ENCODE measurements around the gene ZSCAN18.

The ZSCAN18 gene

GRCh38 chr19:58085348-58085875 is 12.6 kb downstream of the ZSCAN18 start:
- DNase-seq = no peak

GRCh38 chr19:58084596-58085347 is 13.3 kb downstream of the ZSCAN18 start:
- DNase-seq = no peak

DNA sequence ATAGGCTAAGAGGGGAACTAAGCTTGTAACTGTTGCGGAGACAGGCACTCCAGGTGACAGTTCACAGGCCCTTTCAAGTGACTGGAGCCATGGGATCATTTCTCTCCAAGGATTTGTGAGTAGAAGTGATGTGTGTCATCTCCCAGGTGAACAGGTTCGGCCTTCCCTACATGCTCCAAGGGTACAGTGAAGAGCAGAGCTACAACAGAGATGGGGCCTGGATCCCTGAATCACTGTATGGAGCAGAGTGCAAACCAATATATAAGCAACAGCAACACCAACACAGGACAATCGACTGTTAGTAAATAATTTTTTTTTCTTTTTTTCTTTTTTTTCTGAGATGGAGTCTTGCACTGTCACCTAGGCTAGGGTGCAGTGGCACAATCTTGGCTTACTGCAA is 15.0 kb downstream of the ZSCAN18 start:
- DNase-seq = no peak

- no peak for DNase-seq
Measured at GRCh38 chr19:58079792-58080191, 18.2 kb downstream of the ZSCAN18 start.

- DNase-seq = no peak
Measured at GRCh38 chr19:58067240-58067912, 30.7 kb downstream of the ZSCAN18 start.

DNA sequence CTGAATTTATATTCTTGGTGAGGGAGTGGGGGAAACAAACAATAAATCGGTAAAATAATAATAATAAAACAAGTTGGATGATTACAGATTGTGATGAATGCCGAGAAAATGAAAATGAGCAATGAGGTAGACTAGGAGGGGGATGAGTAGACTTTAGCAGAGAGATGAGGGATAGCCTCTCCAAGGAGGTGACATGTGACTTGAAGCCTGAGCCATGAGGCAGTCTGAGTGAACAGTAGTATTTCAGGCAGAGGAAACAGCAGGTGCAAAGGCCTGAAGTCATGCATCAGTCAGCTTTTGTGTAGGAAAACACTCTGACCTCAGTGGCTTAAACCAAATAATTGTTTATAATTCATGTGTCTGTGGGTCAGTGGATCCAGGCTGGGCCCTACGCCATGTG is 34.3 kb downstream of the ZSCAN18 start:
- DNase-seq = no peak

DNA sequence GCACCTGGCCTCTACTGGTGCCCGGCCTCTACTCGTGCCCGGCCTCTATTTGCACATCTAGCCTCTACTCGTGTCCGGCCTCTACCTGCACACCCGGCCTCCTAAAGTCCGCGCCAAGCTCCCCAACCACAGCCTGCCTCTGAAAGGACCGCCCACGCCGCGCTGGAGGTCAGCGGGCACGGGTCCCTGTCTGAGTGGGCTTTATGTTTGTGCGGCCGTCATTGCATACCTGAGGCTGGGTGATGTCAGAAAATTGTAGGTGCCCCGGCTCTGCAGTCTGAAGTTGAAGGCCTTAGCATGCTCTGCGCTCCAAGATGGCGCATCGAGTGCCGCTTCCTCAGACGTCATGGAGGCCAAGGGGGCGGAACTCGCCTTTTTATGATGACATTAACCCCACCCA is 37.8 kb downstream of the ZSCAN18 start:
- DNase-seq = no peak

DNA sequence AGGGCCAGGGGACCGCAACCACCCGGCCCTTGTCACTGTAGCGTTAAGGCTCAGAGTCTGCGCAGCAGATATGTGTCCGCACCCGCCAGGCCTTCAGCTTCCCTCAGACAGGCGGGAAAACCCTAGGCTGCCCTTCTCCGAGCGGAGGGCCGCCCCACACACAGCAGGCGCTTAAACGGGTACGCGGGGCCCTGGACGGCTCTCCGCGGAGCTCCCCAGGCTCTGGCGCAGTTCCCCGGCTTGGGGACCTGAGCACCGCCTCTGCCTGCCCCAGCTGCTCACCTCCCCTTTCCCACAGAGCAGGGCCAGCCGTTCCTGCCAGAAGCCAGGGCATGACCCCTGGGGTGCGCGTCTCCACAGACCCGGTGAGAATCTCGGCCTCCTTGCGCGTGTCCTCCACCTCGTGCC is 38.4 kb downstream of the ZSCAN18 start:
- DNase-seq = no peak

DNA sequence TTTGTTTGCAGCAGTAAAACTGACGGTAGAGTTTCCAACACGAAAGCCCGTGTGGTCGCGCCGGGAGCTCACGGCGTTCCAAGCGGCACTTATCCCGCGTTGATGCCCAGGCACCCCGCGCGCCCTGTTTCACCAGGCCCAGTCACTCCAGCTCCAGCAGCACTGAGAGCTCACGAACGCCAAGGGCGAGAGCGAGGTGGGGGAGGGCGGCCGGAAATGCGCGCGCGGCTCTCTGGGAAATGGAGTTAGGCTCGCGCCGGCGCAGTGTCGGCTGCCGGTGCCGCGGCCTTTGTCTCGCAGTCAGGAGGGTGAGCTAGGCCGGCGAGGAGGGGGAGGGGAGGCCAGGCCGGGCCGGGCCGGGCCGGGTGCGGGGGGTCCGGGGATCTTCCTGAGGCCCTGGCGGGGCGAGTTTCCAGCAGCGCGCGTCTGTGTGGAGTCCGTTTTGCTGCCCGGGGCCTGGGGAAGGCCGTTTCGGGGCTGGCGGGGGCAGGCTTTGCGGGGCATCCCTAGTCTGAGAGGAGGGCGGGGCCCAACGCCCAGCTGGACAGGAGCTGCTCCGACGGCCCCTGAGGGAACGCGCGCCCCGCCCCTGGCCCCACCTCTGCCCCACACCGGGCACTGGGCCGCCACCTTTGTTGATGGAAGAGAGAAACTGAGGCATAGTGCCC is 38.9 kb downstream of the ZSCAN18 start, which contains the start of gene ZNF135:
ZNF135 (plus strand) TSS at position 280 of the 668 bp plus-strand sequence. CDS start 721 bp downstream, outside the sequence.
- peak; percentile 17 to 48 for DNase-seq

DNA sequence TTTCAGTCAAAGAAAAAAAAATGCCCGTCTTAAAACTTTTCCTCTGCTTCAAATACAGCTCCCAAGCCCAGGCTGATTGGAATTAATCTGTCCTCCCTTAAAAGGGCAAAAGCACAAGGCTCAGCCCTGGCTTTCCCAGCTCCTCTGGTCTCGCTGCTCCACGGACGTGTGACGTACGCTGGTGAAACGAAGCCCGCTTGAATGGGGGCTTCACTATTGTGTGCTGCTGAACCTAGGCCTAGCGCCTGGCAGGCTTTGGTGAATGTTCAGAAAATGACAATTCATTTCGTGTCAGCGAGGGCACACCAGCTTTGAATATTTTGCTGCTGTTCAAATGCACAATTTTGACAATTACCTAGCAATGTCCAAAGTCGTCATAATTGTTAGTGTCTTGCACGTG is 39.6 kb downstream of the ZSCAN18 start:
- no peak for DNase-seq

- no peak for DNase-seq
Measured at GRCh38 chr19:58056861-58057260, 41.2 kb downstream of the ZSCAN18 start.

- DNase-seq = no peak
Measured at GRCh38 chr19:58056261-58056660, 41.8 kb downstream of the ZSCAN18 start.

DNA sequence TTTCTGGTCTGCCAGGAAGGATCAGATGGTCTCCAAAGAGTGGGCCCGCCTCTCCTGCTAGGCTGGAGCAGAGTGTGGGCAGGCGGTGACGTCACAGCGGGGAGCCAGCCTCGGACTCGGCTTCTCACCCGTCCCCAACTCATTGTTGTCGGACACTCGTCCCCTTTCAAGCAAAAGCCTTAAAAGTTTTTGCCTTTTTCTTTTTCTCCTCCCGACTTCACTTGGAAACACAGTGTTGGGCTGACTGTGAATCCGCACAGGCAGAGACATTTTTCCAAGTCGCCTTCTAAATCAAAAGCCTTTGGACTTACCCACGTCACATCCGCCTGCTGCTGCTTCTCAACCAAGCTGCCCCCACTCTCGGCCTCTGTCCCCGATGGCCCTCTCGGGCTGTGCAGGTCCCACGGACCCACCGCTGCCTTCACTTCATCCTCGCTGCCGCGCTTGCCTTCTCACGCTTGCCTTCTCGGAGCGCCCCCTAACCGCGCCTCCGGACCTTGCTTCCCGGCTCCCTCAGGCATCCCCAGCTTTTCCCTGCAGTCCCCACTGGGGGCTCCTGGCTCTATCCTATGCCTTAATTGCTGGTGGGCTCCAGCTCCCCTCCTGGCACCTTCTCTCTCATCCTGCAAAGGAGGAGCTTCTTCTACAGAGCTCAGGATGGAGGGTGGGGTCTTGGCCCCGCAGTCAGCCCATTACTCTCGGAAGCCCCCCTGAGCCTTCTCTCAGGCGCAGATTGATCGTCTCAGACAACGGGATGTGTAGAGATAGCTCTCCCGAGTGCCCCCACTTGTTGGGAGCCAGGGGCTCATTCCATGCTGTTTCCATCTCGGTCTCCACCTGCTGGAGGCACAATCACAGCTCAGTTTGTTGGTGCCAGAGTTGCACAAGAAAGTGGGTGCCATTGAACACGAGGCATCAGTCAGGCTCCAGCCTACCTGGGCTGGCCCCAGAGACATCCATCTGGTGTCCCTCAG is 42.8 kb downstream of the ZSCAN18 start:
- DNase-seq = no peak

DNA sequence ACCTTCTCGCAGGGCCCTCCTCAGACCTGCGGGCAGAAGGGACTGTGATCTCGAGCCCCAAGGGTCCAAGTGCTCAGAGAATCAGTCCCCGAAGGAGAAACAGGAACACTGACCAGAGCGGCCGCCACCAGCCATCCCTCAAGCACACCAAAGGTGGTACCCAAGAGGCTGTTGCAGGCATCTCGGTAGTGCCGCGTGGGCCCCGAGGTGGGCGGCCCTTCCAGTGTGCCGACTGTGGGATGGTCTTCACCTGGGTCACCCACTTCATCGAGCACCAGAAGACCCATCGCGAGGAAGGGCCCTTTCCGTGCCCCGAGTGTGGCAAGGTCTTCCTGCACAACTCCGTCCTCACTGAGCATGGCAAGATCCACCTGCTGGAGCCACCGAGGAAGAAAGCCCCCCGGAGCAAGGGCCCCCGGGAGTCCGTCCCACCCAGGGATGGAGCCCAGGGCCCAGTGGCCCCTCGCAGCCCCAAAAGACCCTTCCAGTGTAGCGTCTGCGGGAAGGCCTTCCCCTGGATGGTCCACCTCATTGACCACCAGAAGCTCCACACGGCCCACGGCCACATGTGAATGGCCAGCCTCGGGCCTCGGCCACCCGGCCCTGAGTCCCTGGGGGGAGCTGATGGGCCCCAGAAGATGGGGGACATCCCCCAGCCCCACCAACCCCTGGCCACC is 44.4 kb downstream of the ZSCAN18 start:
- no peak for DNase-seq

GRCh38 chr19:58052256-58052655 is 45.8 kb downstream of the ZSCAN18 start:
- no peak for DNase-seq

- no peak for DNase-seq
Measured at GRCh38 chr19:58047672-58048071, 50.4 kb downstream of the ZSCAN18 start.

GRCh38 chr19:58046856-58047255 is 51.2 kb downstream of the ZSCAN18 start:
- no peak for DNase-seq

DNA sequence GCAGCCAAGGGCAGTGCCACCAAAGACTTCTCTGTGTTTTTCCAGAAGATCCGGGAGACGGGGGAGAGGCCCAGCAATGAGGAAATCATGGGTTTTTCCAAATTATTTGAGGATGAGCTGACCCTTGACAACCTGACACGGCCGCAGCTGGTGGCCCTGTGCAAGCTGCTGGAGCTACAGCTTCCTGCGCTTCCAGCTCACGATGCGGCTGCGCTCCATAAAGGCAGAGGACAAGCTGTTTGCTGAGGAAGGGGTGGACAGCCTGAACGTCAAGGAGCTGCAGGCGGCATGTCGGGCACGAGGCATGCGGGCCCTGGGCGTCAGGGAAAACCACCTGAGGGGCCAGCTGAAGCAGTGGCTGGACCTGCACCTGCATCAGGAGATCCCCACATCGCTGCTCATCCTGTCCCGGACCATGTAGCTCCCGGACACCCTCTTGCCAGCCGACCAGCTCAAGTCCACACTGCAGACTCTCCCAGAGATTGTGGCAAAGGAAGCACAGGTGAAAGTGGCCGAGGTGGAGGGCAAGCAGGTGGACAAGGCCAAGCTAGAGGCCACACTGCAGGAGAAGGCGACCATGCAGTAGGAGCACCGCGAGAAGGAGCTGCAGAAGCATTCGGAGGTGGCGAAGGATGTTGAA is 52.5 kb downstream of the ZSCAN18 start:
- no peak for DNase-seq

DNA sequence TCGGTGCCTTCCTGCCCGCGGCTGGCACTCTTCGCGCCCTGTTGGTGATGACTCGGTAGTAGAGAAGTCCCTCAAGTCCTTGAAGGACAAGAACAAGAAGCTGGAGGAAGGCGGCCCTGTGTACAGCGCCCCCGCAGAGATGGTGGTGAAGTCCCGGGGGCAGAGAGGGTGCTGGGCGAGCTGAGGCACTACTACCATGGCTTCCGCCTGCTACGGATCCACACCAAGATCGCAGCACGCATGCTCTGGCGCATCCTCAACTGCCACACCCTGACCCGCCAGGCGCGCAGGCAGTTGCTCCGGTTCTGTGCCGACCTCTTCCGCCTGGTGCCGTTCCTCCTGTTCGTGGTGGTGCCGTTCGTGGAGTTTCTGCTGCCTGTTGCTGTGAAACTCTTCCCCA is 53.1 kb downstream of the ZSCAN18 start:
- DNase-seq = no peak

DNA sequence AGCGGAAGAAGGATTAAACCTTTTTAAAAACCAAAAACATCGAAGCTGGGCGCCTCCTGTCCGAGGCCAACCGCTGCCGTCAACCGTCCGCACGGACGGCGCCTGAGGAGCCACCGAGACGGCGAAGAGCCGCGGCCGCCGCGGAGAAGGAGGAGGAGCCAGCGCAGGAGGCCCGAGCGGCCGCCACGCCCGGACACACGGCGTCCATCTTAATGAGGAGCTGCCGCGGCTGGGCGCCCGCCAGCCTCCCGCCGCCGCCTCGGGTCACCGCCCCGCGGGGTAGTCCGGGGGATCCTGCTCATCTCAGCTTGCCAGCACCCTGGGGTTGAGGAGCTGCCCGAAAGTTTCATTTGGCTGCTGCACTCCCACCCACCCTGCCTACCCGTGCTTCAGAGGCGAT is 53.6 kb downstream of the ZSCAN18 start:
- DNase-seq = no peak
